ENCODE results near the gene NACC2.

DNA sequence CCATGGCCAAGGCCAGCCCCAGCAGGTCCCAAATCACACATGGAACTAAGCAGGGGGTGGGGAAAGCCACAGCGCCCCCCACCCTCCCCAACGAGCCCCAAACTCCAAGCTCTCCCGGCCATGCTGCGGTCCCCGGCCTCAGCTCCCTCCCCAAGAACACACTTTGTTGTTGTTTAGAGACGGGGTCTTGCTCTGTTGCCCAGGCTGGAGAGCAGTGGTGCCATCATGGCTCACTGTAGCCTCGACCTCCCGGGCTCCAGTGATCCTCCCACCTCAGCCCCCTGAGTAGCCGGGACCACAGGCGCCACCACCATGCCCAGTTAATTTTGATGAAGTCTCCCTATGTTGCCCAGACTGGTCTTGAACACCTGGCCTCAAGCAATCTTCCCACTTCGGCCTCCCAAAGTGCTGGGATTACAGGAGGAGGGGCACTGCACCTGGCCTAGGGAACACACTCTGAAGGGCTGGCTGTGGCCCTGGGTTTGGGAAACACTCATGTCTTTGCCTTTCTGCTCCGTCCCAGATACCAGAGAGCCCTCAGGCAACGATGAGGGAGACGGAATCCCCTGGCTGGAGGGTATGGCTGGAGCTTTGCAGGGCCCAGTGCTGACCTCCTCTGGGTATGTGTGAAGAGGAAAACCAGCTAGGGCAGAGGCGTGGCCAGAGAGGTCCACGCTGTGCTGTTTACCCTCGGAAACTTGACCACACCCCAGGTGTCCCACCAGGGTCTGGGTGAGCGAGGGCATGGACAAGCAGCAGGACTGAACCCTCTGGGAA is 80.8 kb downstream of the NACC2 start:
- TF ChIP-seq POLR2A (IDR thresholded peaks at IDR 0.05; ENCODE audit: low read depth, low read length) (no peak), EZH2 (IDR thresholded peaks at IDR 0.05; ENCODE audit: borderline replicate concordance, low read depth, low read length, severe bottlenecking) (no peak), CTCF (IDR thresholded peaks at IDR 0.05; ENCODE audit: extremely low read depth in 1 of 2, insufficient read depth in 1 of 2, low read depth in 1 of 2, low read length in 2 of 2) (no peak)
